Measurements from ENCODE around the gene EEFSEC.

DNA sequence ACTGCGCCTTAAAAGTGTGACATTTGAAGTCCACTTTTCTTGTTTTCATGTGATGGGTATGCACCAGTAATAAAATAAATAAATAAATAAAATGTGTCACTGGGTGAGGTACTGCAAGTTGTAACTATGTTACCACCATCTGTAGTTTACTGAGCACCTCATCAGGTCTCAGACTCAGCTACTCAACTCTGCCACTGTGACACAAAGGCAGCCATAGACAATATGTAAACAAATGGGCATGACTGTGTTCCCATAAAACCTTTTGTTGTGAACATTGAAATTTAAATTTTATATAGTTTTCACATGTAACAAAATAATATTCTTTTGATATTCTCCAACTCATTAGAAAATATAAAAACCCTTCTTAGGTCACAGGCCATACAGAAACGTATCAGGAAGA, 193.3 kb downstream of the EEFSEC start:
- TF ChIP-seq, protein P1, sequence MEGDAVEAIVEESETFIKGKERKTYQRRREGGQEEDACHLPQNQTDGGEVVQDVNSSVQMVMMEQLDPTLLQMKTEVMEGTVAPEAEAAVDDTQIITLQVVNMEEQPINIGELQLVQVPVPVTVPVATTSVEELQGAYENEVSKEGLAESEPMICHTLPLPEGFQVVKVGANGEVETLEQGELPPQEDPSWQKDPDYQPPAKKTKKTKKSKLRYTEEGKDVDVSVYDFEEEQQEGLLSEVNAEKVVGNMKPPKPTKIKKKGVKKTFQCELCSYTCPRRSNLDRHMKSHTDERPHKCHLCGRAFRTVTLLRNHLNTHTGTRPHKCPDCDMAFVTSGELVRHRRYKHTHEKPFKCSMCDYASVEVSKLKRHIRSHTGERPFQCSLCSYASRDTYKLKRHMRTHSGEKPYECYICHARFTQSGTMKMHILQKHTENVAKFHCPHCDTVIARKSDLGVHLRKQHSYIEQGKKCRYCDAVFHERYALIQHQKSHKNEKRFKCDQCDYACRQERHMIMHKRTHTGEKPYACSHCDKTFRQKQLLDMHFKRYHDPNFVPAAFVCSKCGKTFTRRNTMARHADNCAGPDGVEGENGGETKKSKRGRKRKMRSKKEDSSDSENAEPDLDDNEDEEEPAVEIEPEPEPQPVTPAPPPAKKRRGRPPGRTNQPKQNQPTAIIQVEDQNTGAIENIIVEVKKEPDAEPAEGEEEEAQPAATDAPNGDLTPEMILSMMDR (IDR thresholded peaks at IDR 0.05), result no peak
- TF ChIP-seq EZH2phosphoT487 (IDR thresholded peaks at IDR 0.05) (no peak), EZH2 (IDR thresholded peaks at IDR 0.05) (no peak)
